Adipose tissue (tissue), 3 donors: ENCODE data around the gene RNF180. TPM values are rescaled to one million over a fixed set of nuclear protein-coding genes. Genes with fewer than 3 reads are reported as not detected.

Experiments
- H3K27ac ChIP-seq: one replicate; pipeline ENCODE4 v1.5.1; 2013; ENCODE audit warnings: low read depth, low read length
- WGBS, 3 donors: extraction: QIAGEN DNeasy Blood & Tissue Kit; methylation state at CpG; one replicate each; pipeline ENCODE4 v1.1.7; 2013; 5-methylcytosine and 5-hydroxymethylcytosine counted together
- polyA plus RNA-seq, 3 donors: library from polyadenylated mRNA; stranded (reverse); fragments of 200-250 nt; gene quantifications; one replicate each; pipeline ENCODE4 v1.2.3, GENCODE V29; 2013
- donor health status: healthy with polysubstance abuse.
- donor health status: Bipolar disorder and iron deficiency.
- donor health status: healthy.

Gene RNF180
- polyA plus RNA-seq, 3 donors, result 0.99 to 3.4 (median 2.5) TPM

GRCh38 chr5:64165160-64165499 is 513 bp upstream of the RNF180 start:
- 16 to 45% (median 40%) methylated on average over 11 of the region's 11 CpGs for whole genome bisulfite sequencing, 3 donors
- H3K27ac ChIP-seq, result no peak overlapping the region

GRCh38 chr5:64166201-64166959 is 737 bp downstream of the RNF180 start:
- H3K27ac ChIP-seq, result no peak overlapping the region
- 12 to 17% (median 15%) methylated on average over 23 of the region's 23 CpGs for WGBS, 3 donors

GRCh38 chr5:64176301-64176700 is 10.7 kb downstream of the RNF180 start:
- H3K27ac ChIP-seq, result no peak overlapping the region
- 84 to 90% (median 88%) methylated on average over 2 of the region's 2 CpGs for WGBS, 3 donors

GRCh38 chr5:64180661-64181343 is 15.2 kb downstream of the RNF180 start:
- no peak overlapping the region for H3K27ac ChIP-seq
- 51 to 80% (median 53%) methylated on average over 8 of the region's 8 CpGs for WGBS, 3 donors

GRCh38 chr5:64181440-64181839 is 15.8 kb downstream of the RNF180 start:
- H3K27ac ChIP-seq, result no peak overlapping the region
- WGBS, 3 donors, result 64 to 73% (median 70%) methylated on average over 2 of the region's 2 CpGs

- H3K27ac ChIP-seq, result no peak overlapping the region
- WGBS, 3 donors, result 92 to 100% (median 100%) methylated on average over 1 of the region's 1 CpG
Observed at GRCh38 chr5:64183956-64184355, 18.3 kb downstream of the RNF180 start.

GRCh38 chr5:64184832-64185231 is 19.2 kb downstream of the RNF180 start:
- H3K27ac ChIP-seq, result no peak overlapping the region
- WGBS, 3 donors, result 88 to 96% (median 92%) methylated on average over 1 of the region's 1 CpG

- 96 to 100% (median 96%) methylated on average over 1 of the region's 1 CpG for WGBS, 3 donors
Observed at GRCh38 chr5:64188776-64189175, 23.1 kb downstream of the RNF180 start.

GRCh38 chr5:64190562-64191306 is 25.1 kb downstream of the RNF180 start:
- 33 to 46% (median 39%) methylated on average over 2 of the region's 2 CpGs for WGBS, 3 donors
- H3K27ac ChIP-seq, result no peak overlapping the region

More at GRCh38 chr5:64188776-64189175, 23.1 kb downstream of the RNF180 start:
- no peak overlapping the region for H3K27ac ChIP-seq

- no peak overlapping the region for H3K27ac ChIP-seq
- 89 to 98% (median 94%) methylated on average over 3 of the region's 3 CpGs for WGBS, 3 donors
Observed at GRCh38 chr5:64195981-64196380, 30.3 kb downstream of the RNF180 start.

GRCh38 chr5:64199425-64199824 is 33.8 kb downstream of the RNF180 start:
- 50 to 68% (median 65%) methylated on average over 1 of the region's 1 CpG for WGBS, 3 donors

GRCh38 chr5:64201996-64202395 is 36.4 kb downstream of the RNF180 start:
- WGBS, 3 donors, result 88 to 94% (median 89%) methylated on average over 1 of the region's 1 CpG

More at GRCh38 chr5:64199425-64199824, 33.8 kb downstream of the RNF180 start:
- no peak overlapping the region for H3K27ac ChIP-seq

GRCh38 chr5:64206653-64207052 is 41.0 kb downstream of the RNF180 start:
- WGBS, 3 donors, result 70 to 82% (median 77%) methylated on average over 2 of the region's 2 CpGs
- no peak overlapping the region for H3K27ac ChIP-seq

More at GRCh38 chr5:64201996-64202395, 36.4 kb downstream of the RNF180 start:
- no peak overlapping the region for H3K27ac ChIP-seq

GRCh38 chr5:64207978-64208377 is 42.3 kb downstream of the RNF180 start:
- WGBS, 3 donors, result 4 to 55% (median 10%) methylated on average over 1 of the region's 1 CpG
- H3K27ac ChIP-seq, result no peak overlapping the region

GRCh38 chr5:64209353-64209752 is 43.7 kb downstream of the RNF180 start:
- H3K27ac ChIP-seq, result no peak overlapping the region

GRCh38 chr5:64210866-64211265 is 45.2 kb downstream of the RNF180 start:
- no peak overlapping the region for H3K27ac ChIP-seq

- WGBS, 3 donors, result 60 to 79% (median 72%) methylated on average over 2 of the region's 2 CpGs
- no peak overlapping the region for H3K27ac ChIP-seq
Observed at GRCh38 chr5:64213011-64213410, 47.4 kb downstream of the RNF180 start.

- WGBS, 3 donors, result 62 to 78% (median 72%) methylated on average over 5 of the region's 5 CpGs
- no peak overlapping the region for H3K27ac ChIP-seq
Observed at GRCh38 chr5:64213531-64213930, 47.9 kb downstream of the RNF180 start.

- WGBS, 3 donors, result 78 to 90% (median 80%) methylated on average over 3 of the region's 3 CpGs
- H3K27ac ChIP-seq, result no peak overlapping the region
Observed at GRCh38 chr5:64214132-64214531, 48.5 kb downstream of the RNF180 start.
